Measurements from ENCODE around the gene GINS1.

The GINS1 gene

GRCh38 chr20:25461786-25462545 lies 54.5 kb downstream of the GINS1 start:
- no peak overlapping the region for H3K27ac ChIP-seq
- no peak for DNase-seq (ENCODE audit: low spot score)
- TF ChIP-seq CTCF (IDR thresholded peaks at IDR 0.05), result no peak
- no peak overlapping the region for H3K4me3 ChIP-seq

GRCh38 chr20:25464501-25465242 lies 57.2 kb downstream of the GINS1 start:
- TF ChIP-seq CTCF (IDR thresholded peaks at IDR 0.05), result no peak
- DNase-seq (ENCODE audit: low spot score), result no peak
- H3K27ac ChIP-seq, result no peak overlapping the region

GRCh38 chr20:25465243-25466135 lies 58.0 kb downstream of the GINS1 start:
- DNase-seq (ENCODE audit: low spot score), result no peak
- no peak overlapping the region for H3K27ac ChIP-seq
- no peak overlapping the region for H3K4me3 ChIP-seq
- TF ChIP-seq CTCF (IDR thresholded peaks at IDR 0.05), result no peak

More at GRCh38 chr20:25464501-25465242, 57.2 kb downstream of the GINS1 start:
- no peak overlapping the region for H3K4me3 ChIP-seq

- no peak for TF ChIP-seq CTCF (IDR thresholded peaks at IDR 0.05)
- no peak for DNase-seq (ENCODE audit: low spot score)
- Histone ChIP-seq H3K27ac (no peak overlapping the region), H3K4me3 (no peak overlapping the region)
Observed at GRCh38 chr20:25466846-25467245, 59.4 kb downstream of the GINS1 start.

GRCh38 chr20:25467441-25467840 lies 60.0 kb downstream of the GINS1 start:
- TF ChIP-seq CTCF (IDR thresholded peaks at IDR 0.05), result no peak
- no peak for DNase-seq (ENCODE audit: low spot score)
- Histone ChIP-seq H3K4me3 (no peak overlapping the region), H3K27ac (no peak overlapping the region)

- TF ChIP-seq CTCF (IDR thresholded peaks at IDR 0.05), result no peak
- H3K4me3 ChIP-seq, result no peak overlapping the region
- no peak for DNase-seq (ENCODE audit: low spot score)
- H3K27ac ChIP-seq, result no peak overlapping the region
Observed at GRCh38 chr20:25468126-25469075, 60.9 kb downstream of the GINS1 start.
